BE2C (cell line): ENCODE data around the gene ETF1.

ENCODE experiments used
- DNase-seq: peaks from one replicate; pipeline ENCODE4 v3.0.0-alpha.2; 2020
- H3K27me3 ChIP-seq: fragments of 250-450 bp; sonication (Bioruptor Pico); 2 replicates; pipeline ENCODE4 v1.5.1; 2020; ENCODE audit warnings: mild to moderate bottlenecking
- H3K36me3 ChIP-seq: fragments of 250-450 bp; sonication (Bioruptor Pico); 2 replicates; pipeline ENCODE4 v1.5.1; 2020; ENCODE audit warnings: mild to moderate bottlenecking
- H3K4me1 ChIP-seq: fragments of 250-450 bp; sonication (Bioruptor Pico); 2 replicates; pipeline ENCODE4 v1.5.1; 2020
- H3K4me3 ChIP-seq: 2 replicates; pipeline ENCODE4 v1.5.1; 2011; ENCODE audit warnings: low read depth, low read length
- H3K9me3 ChIP-seq: fragments of 250-450 bp; sonication (Bioruptor Pico); 2 replicates; pipeline ENCODE4 v1.5.1; 2020
- CTCF ChIP-seq: IDR thresholded peaks from 2 replicates; pipeline ENCODE4 v1.5.1; 2012; ENCODE audit warnings: mild to moderate bottlenecking, low read depth, low read length

The ETF1 gene

GRCh38 chr5:138580777-138581176 lies 37.7 kb upstream of the ETF1 start:
- no peaks in the 10 kb centered on the region for H3K9me3 ChIP-seq
- no peaks in the 10 kb centered on the region; the same call in none of the 2 replicates for H3K4me1 ChIP-seq
- no peaks in the 10 kb centered on the region for H3K36me3 ChIP-seq
- DNase-seq = no peak
- H3K4me3 ChIP-seq = no peak overlapping the region
- no peak for TF ChIP-seq CTCF
- no peaks in the 10 kb centered on the region for H3K27me3 ChIP-seq

DNA sequence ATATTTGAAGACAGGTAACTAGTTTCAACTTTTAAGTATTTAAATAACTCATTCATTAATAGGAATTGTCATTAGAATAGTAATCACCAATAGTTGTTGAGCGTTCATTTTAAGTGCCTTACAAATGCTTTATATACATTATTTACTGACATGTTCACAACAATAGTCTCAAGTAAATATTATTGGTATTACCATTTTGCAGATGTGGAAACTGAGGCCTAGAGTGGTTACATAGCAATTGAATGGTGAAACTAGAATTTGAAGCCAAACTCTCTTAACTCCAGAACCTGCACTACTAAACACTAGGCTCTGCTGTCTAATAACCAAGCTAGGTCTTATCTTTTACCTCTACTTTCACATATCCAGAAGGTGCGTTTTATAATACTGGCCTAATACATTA lies 37.0 kb upstream of the ETF1 start:
- no peak for DNase-seq
- Histone ChIP-seq H3K9me3 (no peaks in the 10 kb centered on the region), H3K36me3 (peaks cover under 1% of the 10 kb centered on the region), H3K27me3 (no peaks in the 10 kb centered on the region), H3K4me1 (no peaks in the 10 kb centered on the region; the same call in none of the 2 replicates), H3K4me3 (no peak overlapping the region)
- no peak for TF ChIP-seq CTCF

- Histone ChIP-seq H3K36me3 (peaks cover 6% of the 10 kb centered on the region), H3K9me3 (no peaks in the 10 kb centered on the region), H3K27me3 (no peaks in the 10 kb centered on the region), H3K4me3 (no peak overlapping the region), H3K4me1 (no peaks in the 10 kb centered on the region; the same call in none of the 2 replicates)
- DNase-seq = no peak
- TF ChIP-seq CTCF = no peak
Observed at GRCh38 chr5:138579517-138579863, 36.5 kb upstream of the ETF1 start.

DNA sequence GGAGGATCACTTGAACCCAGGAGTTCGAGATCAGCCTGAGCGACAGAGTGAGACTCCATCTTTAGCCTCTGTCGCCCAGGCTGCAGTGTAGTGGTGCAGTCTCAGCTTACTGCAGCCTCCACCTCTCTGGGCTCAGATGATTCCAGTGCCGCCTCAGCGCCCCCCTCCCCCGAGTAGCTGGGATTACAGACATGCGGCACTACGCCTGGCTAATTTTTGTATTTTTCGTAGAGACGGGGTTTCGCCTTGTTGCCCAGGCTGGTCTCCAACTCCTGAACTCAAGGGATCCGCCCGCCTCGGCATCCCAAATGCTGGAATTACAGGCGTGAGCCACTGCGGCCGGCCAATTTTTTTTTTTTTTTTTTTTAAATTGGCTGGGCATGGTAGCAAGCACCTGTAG lies 34.4 kb upstream of the ETF1 start:
- H3K4me1 ChIP-seq = no peaks in the 10 kb centered on the region; the same call in none of the 2 replicates
- no peaks in the 10 kb centered on the region for H3K9me3 ChIP-seq
- peaks cover 25% of the 10 kb centered on the region for H3K36me3 ChIP-seq
- no peak for TF ChIP-seq CTCF
- no peaks in the 10 kb centered on the region for H3K27me3 ChIP-seq
- no peak for DNase-seq
- no peak overlapping the region for H3K4me3 ChIP-seq

DNA sequence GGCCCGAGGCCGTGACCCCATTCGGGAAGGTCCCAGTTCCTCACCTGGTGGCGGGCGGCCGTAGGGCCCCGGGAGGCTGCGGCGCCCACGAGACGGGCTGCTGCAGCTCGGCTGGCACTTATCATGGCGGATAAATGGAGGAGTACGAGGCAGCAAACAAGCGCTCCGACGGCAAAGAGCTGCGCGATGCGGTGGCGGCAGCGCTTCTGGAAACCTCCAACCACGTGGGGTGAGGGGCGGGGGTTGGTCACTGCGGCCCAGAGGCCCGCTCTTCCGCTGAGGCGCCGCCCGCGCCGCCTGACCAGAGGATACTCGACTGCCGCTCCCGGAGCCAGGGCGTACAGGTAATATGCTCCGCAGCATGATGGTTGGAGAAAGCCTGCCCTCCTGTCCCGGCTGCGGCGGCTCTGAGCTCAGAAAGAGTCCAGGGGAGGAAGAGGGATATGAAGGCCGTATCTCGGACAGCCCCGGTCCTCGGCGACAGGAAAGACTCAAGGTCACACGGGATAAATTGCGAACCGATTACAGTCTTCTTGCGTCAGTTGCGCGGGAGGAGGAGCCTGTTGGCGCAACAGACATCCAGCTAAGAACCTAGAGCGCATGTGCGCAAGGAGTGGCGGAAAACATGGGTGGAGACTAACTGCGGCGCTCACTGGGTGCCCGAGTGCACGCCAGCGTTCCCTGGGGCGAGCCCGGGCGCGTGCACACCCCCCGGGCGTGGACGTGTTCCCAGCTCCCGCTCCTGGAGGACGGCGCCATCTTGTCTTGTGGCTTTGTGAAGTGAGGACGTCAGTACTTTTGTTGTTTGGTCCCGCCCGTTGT lies 32.4 kb upstream of the ETF1 start, which contains the start of gene HSPA9:
TSS of gene HSPA9 (minus strand) at position 208 of the 822 bp plus-strand sequence. CDS start at position 125, 83 bp downstream.
- H3K9me3 ChIP-seq = no peaks in the 10 kb centered on the region
- H3K36me3 ChIP-seq = peaks cover 45% of the 10 kb centered on the region
- no peaks in the 10 kb centered on the region; the same call in 1 of the 2 replicates for H3K4me1 ChIP-seq
- no peaks in the 10 kb centered on the region for H3K27me3 ChIP-seq
- DNase-seq = peak; percentile 99
- H3K4me3 ChIP-seq = peak within 1 kb of the TSS; percentile 85
- no peak for TF ChIP-seq CTCF

DNA sequence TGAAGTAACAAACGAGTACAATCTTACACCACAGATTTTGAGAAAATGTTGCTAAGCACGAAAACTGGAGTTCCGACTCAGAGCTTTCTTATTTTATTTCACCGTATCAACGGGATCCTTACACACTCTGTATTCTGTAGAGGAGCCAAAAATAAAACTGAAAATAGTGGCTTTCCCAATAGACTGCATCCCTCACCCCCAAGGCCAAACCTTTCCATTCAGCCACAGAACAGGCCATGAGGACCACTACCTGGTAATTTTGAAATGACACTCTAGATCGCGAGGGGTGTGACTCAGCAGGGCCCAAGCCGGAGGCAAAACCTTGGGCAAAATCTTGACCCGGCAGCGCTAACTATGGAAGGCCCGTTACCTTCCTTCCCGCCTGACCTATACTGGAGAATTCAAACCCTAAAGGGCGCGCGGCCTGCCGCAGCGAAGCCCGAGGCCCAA lies 31.7 kb upstream of the ETF1 start:
- H3K36me3 ChIP-seq = peaks cover 52% of the 10 kb centered on the region

More for the DNA sequence above, 31.7 kb upstream of the ETF1 start:
- H3K9me3 ChIP-seq = no peaks in the 10 kb centered on the region
- no peaks in the 10 kb centered on the region; the same call in 1 of the 2 replicates for H3K4me1 ChIP-seq
- TF ChIP-seq CTCF = no peak
- no peaks in the 10 kb centered on the region for H3K27me3 ChIP-seq
- no peak for DNase-seq
- H3K4me3 ChIP-seq = peak overlapping the region; percentile 85
